Gastroesophageal sphincter (tissue), 3 donors: ENCODE results near the gene WNT2.

ENCODE experiments used
- EP300 ChIP-seq: sonication (generic); formaldehyde crosslinking; IDR thresholded peaks from one replicate; pipeline ENCODE4 v1.6.1; 2017; ENCODE audit warnings: antibody characterized with exemption, mild to moderate bottlenecking
- POLR2A ChIP-seq, 2 donors: fragments of 450-650 bp; IDR thresholded peaks; one replicate each; pipeline ENCODE4 v1.6.1; 2017; ENCODE audit warnings: antibody characterized with exemption in 2 of 2, mild to moderate bottlenecking in 2 of 2, moderate library complexity in 1 of 2
- POLR2AphosphoS5 ChIP-seq: sonication (generic); formaldehyde crosslinking; IDR thresholded peaks from one replicate; pipeline ENCODE4 v1.6.1; 2017; ENCODE audit warnings: antibody characterized with exemption
- TF ChIP-seq, protein P1 (sequence below), 4 experiments: fragments of 200-600 bp in 2 of 4; fragments of 450-650 bp in 2 of 4; sonication (generic) in 1 of 4; IDR thresholded peaks; one replicate each; pipeline ENCODE4 v1.5.1; 2017 to 2019; ENCODE audit warnings: antibody characterized with exemption in 4 of 4, mild to moderate bottlenecking in 2 of 4, moderate library complexity in 2 of 4

DNA sequence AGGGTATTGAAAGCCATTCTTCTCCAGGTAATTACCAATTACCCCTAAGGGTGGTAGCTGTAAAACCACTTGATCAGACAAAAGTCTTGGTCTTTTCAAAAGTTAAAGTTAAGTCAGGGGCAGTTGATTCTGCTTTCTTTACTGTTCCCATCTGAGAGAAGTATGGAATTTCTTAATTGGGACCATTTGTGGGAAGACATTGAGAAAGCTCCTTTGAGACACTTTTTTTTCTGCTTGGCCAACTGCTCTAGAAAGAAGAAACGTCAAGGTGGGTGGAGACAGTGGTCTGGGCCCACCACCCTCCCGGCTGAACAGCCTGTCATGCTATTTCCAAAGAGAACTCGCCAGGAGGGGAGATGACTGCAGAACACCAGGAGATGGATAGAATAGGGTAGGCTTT, 45.3 kb downstream of the WNT2 start:
- TF ChIP-seq, protein P1, sequence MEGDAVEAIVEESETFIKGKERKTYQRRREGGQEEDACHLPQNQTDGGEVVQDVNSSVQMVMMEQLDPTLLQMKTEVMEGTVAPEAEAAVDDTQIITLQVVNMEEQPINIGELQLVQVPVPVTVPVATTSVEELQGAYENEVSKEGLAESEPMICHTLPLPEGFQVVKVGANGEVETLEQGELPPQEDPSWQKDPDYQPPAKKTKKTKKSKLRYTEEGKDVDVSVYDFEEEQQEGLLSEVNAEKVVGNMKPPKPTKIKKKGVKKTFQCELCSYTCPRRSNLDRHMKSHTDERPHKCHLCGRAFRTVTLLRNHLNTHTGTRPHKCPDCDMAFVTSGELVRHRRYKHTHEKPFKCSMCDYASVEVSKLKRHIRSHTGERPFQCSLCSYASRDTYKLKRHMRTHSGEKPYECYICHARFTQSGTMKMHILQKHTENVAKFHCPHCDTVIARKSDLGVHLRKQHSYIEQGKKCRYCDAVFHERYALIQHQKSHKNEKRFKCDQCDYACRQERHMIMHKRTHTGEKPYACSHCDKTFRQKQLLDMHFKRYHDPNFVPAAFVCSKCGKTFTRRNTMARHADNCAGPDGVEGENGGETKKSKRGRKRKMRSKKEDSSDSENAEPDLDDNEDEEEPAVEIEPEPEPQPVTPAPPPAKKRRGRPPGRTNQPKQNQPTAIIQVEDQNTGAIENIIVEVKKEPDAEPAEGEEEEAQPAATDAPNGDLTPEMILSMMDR (IDR thresholded peaks at IDR 0.05), result no peak
- TF ChIP-seq EP300 (no peak), POLR2A (IDR thresholded peaks at IDR 0.05) (no peak), POLR2AphosphoS5 (no peak)
